Large intestine (tissue), 3 donors: Measurements from ENCODE around the gene MYRF. TPM values are rescaled to one million over a fixed set of nuclear protein-coding genes. Genes with fewer than 3 reads are reported as not detected.
A peak's percentile ranks its signal among the peaks of the same experiment; 100 is the strongest.

Source experiments
- DNase-seq, 2 donors: peaks; one replicate each; pipeline versions ENCODE4 v3.0.0 to v3.0.0-alpha.2; 2013
- H3K27ac ChIP-seq: one replicate; pipeline ENCODE4 v1.5.1; 2013; ENCODE audit warnings: low read length
- H3K27me3 ChIP-seq: 2 replicates; pipeline ENCODE4 v1.6.1; 2013; ENCODE audit warnings: low read length; ENCODE audit not compliant: control insufficient read depth, insufficient read depth
- H3K36me3 ChIP-seq: 2 replicates; pipeline ENCODE4 v1.6.1; 2013; ENCODE audit warnings: low read length; ENCODE audit not compliant: control insufficient read depth, insufficient read depth
- H3K4me1 ChIP-seq: one replicate; pipeline ENCODE4 v1.6.1; 2013; ENCODE audit warnings: low read length; ENCODE audit not compliant: control insufficient read depth, insufficient read depth
- H3K4me3 ChIP-seq: one replicate; pipeline ENCODE4 v1.5.1; 2013; ENCODE audit warnings: low read length
- H3K9me3 ChIP-seq: one replicate; pipeline ENCODE4 v1.6.1; 2013; ENCODE audit warnings: mild to moderate bottlenecking, low read depth, low read length, moderate library complexity; ENCODE audit not compliant: control insufficient read depth
- WGBS: methylation state at CpG from one replicate; pipeline ENCODE4 v1.1.5; 2013; ENCODE audit warnings: low lambda C conversion rate; ENCODE audit not compliant: insufficient coverage; 5-methylcytosine and 5-hydroxymethylcytosine counted together
- polyA plus RNA-seq: library from polyadenylated mRNA; unstranded; fragments of 120-200 nt; gene quantifications from one replicate; pipeline ENCODE4 v1.2.1, GENCODE V29; 2013

The MYRF gene
- polyA plus RNA-seq, 1 donor, result 55.5 TPM

GRCh38 chr11:61747192-61747966, 5.1 kb upstream of the MYRF start:
- WGBS, result no CpG with 5 or more reads among the region's 19 CpGs
- peak; percentile 54 to 65 for DNase-seq
- Histone ChIP-seq H3K36me3 (peaks cover 13% of the 10 kb centered on the region), H3K9me3 (no peaks in the 10 kb centered on the region), H3K4me1 (peaks cover 18% of the 10 kb centered on the region), H3K27ac (no peak overlapping the region), H3K27me3 (no peaks in the 10 kb centered on the region), H3K4me3 (no peak overlapping the region)

DNA sequence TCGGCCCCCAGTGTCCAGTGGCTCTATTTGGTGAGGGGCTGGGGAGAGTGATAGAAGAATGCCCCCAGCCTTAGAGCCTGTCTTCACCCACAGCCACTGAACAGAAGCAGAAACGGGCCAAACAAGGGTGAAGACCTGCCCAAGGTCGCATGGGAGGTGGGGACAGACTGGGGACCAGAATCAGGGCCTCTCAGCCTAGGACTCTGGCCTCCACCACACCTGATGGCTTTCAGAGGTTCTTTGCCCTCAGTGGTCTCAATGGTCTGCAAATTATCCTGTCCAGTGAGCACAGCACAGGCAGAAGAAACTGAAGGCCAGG, 4.5 kb upstream of the MYRF start:
- no peaks in the 10 kb centered on the region for H3K9me3 ChIP-seq
- peaks cover 18% of the 10 kb centered on the region for H3K4me1 ChIP-seq
- H3K4me3 ChIP-seq, result no peak overlapping the region
- H3K27me3 ChIP-seq, result no peaks in the 10 kb centered on the region
- no peak overlapping the region for H3K27ac ChIP-seq
- H3K36me3 ChIP-seq, result peaks cover 11% of the 10 kb centered on the region
- WGBS, result no CpG with 5 or more reads among the region's 3 CpGs
- no peak for DNase-seq

- H3K4me3 ChIP-seq, result no peak overlapping the region
- peaks cover 33% of the 10 kb centered on the region for H3K4me1 ChIP-seq
- H3K36me3 ChIP-seq, result peaks cover 4% of the 10 kb centered on the region
- DNase-seq, result no peak
- no peaks in the 10 kb centered on the region for H3K27me3 ChIP-seq
- WGBS, result no CpG with 5 or more reads among the region's 21 CpGs
- H3K27ac ChIP-seq, result no peak overlapping the region
- no peaks in the 10 kb centered on the region for H3K9me3 ChIP-seq
These were observed 2.7 kb upstream of the MYRF start for GRCh38 chr11:61749591-61750217.

- Histone ChIP-seq H3K36me3 (no peaks in the 10 kb centered on the region), H3K27ac (no peak overlapping the region), H3K4me3 (no peak overlapping the region), H3K9me3 (peaks cover 3% of the 10 kb centered on the region), H3K27me3 (no peaks in the 10 kb centered on the region), H3K4me1 (peaks cover 44% of the 10 kb centered on the region)
- no peak for DNase-seq
- no CpG with 5 or more reads among the region's 5 CpGs for WGBS
These were observed 1.7 kb upstream of the MYRF start for GRCh38 chr11:61750631-61751273.

DNA sequence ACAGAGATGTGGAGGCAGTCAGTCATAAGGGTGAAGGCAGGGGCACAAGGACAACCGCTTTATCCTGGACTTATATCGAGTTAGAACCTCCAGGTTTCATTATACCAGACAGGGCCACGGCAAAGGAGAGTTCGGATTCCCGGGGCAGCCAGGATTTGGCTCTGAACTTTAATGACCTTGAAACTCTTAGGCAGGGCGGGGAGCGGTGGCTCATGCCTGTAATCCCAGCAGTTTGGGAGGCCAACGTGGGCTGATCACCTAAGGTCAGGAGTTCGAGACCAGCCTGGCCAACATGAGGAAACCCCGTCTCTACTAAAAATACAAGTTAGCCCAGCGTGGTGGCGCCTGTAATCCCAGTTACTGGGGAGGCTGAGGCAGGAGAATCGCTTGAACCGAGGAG, 1.1 kb upstream of the MYRF start:
- WGBS, result no CpG with 5 or more reads among the region's 14 CpGs
- Histone ChIP-seq H3K36me3 (no peaks in the 10 kb centered on the region), H3K4me3 (no peak overlapping the region), H3K4me1 (peaks cover 50% of the 10 kb centered on the region), H3K27me3 (no peaks in the 10 kb centered on the region), H3K27ac (no peak overlapping the region), H3K9me3 (peaks cover 3% of the 10 kb centered on the region)
- no peak for DNase-seq

GRCh38 chr11:61752925-61753521, 587 bp downstream of the MYRF start:
- Histone ChIP-seq H3K4me1 (peaks cover 55% of the 10 kb centered on the region), H3K36me3 (no peaks in the 10 kb centered on the region), H3K9me3 (peaks cover 3% of the 10 kb centered on the region), H3K27me3 (no peaks in the 10 kb centered on the region), H3K27ac (peak overlapping the region; percentile 1), H3K4me3 (peak overlapping the region; percentile 91)
- WGBS, result no CpG with 5 or more reads among the region's 17 CpGs
- peak in 1 of 2 donors; percentile 38 for DNase-seq

DNA sequence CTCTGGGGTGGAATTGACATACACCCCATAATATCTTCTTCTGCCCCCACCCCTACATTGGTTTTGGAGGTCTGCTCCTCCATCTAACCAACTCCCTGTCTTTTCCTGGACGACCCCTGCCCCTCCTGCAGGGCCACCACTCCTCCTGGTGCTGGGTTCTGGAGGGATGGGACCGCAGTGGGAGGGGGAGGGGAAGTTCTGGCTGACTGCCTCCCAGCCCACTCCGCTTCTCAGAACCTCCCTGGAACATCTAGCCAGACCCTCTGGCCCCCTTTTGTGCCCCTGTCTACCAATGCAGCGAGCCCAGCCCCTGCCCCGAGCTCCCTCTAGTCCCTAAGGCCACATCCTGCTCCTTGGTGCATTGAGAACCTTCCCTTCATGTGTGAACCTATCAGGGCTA, 1.2 kb downstream of the MYRF start:
- peak overlapping the region; percentile 91 for H3K4me3 ChIP-seq
- H3K27me3 ChIP-seq, result no peaks in the 10 kb centered on the region
- peaks cover 54% of the 10 kb centered on the region for H3K4me1 ChIP-seq
- H3K9me3 ChIP-seq, result peaks cover 3% of the 10 kb centered on the region
- peak overlapping the region; percentile 82 for H3K27ac ChIP-seq
- DNase-seq, result no peak
- no peaks in the 10 kb centered on the region for H3K36me3 ChIP-seq
- no CpG with 5 or more reads among the region's 5 CpGs for WGBS

DNA sequence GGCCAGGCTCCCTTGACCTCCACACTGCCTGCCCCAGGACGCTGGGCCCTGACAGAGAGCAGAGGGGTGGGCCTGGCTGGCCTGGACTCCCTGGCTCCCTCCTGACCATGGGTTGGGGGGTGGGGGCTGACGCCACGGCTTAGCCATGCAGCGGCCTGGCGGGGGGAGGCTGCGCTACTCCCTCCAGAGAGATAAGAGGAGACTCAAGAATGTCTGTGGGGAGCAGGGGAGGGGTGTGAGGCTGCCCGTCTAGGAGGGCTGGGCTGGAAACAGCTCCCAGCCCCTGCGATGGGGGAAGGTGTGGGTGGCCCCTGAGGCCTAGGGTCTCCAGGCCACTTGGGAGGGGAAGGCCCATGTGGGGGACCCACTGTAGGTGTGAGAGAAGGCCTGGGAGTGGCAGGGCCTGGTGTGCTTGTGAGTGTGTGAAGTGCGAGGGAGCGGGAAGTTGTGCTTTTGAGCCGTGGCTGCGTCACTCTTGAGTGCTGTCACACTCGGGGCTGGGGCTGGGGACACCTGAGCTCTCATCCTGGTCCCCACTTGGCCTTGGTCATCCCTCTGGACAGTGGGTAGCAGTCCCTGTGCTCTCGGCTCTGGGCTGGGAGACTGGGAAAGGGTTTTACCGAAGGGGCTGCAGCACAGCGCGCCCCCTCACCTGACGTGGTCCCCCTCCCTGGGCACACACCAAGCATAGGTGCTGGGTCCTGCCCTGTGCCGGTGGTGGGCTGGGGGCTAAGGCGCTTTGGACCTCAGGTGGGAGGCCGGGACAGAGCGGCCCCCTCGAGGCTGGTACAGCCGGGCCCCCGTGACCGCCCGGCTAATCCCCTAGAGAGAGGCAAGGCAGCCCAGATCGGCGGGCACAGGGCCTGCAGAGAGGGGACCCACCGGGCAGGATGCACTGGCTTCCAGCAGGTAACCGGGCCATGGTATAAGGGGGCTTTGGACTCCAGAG, 2.4 kb downstream of the MYRF start:
- peaks cover 3% of the 10 kb centered on the region for H3K9me3 ChIP-seq
- H3K4me3 ChIP-seq, result peak overlapping the region; percentile 91
- no peaks in the 10 kb centered on the region for H3K27me3 ChIP-seq
- peaks cover 54% of the 10 kb centered on the region for H3K4me1 ChIP-seq
- H3K27ac ChIP-seq, result peak overlapping the region; percentile 82
- DNase-seq, result peak; percentile 66 to 86
- H3K36me3 ChIP-seq, result no peaks in the 10 kb centered on the region
- no CpG with 5 or more reads among the region's 31 CpGs for WGBS

GRCh38 chr11:61756147-61756451, 3.7 kb downstream of the MYRF start:
- Histone ChIP-seq H3K4me1 (peaks cover 54% of the 10 kb centered on the region), H3K27ac (peak overlapping the region; percentile 82), H3K4me3 (no peak overlapping the region), H3K27me3 (no peaks in the 10 kb centered on the region), H3K9me3 (peaks cover 3% of the 10 kb centered on the region), H3K36me3 (no peaks in the 10 kb centered on the region)
- no peak for DNase-seq
- WGBS, result no CpG with 5 or more reads among the region's 4 CpGs
